Upper lobe of left lung (tissue), 4 donors: ENCODE data around the gene S100A3.

Experiments
- POLR2A ChIP-seq, 4 donors: fragments of 450-650 bp; IDR thresholded peaks; one replicate each; pipeline ENCODE4 v1.5.1; 2016 to 2017; ENCODE audit warnings: antibody characterized with exemption in 4 of 4, mild to moderate bottlenecking in 2 of 4
- TF ChIP-seq, protein P1 (sequence below), 6 experiments: fragments of 450-650 bp in 4 of 6; fragments of 200-600 bp in 2 of 6; sonication (generic) in 2 of 6; IDR thresholded peaks; one replicate each; pipeline ENCODE4 v1.5.1; 2016 to 2019; ENCODE audit warnings: antibody characterized with exemption in 6 of 6

DNA sequence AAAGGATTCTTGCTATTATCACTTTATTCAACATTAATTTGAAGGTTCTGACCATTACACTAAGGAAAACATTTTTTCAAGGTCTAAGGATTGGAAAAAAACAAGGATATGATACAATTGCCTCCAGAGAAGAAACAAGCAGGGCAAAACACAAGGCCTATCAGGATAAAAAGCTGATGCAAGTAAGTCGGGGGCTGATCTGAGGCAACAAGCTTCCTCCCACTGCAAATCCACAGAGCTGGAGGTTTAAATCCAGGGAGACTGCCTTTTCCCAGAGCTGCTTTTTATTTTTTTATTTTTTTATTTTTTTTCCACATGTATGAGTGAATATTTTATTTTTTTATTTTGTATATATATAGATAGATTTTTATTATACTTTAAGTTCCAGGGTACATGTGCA lies 35.9 kb upstream of the S100A3 start:
- TF ChIP-seq POLR2A (IDR thresholded peaks at IDR 0.05): no peak
- TF ChIP-seq, protein P1, sequence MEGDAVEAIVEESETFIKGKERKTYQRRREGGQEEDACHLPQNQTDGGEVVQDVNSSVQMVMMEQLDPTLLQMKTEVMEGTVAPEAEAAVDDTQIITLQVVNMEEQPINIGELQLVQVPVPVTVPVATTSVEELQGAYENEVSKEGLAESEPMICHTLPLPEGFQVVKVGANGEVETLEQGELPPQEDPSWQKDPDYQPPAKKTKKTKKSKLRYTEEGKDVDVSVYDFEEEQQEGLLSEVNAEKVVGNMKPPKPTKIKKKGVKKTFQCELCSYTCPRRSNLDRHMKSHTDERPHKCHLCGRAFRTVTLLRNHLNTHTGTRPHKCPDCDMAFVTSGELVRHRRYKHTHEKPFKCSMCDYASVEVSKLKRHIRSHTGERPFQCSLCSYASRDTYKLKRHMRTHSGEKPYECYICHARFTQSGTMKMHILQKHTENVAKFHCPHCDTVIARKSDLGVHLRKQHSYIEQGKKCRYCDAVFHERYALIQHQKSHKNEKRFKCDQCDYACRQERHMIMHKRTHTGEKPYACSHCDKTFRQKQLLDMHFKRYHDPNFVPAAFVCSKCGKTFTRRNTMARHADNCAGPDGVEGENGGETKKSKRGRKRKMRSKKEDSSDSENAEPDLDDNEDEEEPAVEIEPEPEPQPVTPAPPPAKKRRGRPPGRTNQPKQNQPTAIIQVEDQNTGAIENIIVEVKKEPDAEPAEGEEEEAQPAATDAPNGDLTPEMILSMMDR (IDR thresholded peaks at IDR 0.05): no peak
